HG03097 (cell line): ENCODE data around the gene ZACN.
"Not testable (repeated sequence)": the region's sequence is repeated elsewhere in the genome, so short reads cannot be mapped to it uniquely, and the experiment has no call there.

Experiments used
- ATAC-seq: cut with Tn5 transposase; IDR thresholded peaks from one replicate; pipeline ENCODE4 v1.9.1; 2021; ENCODE audit not compliant: unreplicated experiment, low FRiP score

ZACN gene

DNA sequence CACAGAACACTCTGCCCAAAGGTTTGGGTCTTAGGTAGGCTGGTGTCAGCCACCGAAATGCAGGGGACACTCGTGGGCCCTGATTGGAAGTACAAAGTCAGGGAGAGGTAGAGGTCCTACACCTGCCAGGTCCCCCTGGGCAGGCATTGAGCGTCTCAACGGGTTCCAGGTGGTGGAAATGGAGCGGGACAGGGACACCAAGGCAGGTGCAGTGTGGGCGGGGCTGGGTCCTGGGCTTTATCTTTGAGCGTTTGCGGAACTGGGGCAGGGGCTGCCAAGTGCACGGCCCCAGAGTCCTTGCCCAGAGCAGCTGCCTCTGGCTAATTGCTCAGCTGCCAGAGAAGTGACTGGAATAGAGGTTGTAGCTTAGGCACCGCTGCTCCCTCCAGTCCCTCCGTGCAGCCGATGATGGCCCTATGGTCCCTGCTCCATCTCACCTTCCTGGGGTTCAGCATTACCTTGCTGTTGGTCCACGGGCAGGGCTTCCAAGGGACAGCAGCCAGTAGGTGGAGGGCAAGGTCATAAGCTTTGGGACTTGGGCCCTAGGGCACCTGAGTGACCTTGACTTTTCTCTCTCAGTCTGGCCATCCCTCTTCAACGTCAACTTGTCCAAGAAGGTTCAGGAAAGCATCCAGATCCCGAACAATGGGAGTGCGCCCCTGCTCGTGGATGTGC lies at the start of gene ZACN:
Gene ZACN, plus strand, starts transcription at position 323 of the 675 bp plus-strand sequence. Its CDS starts 83 bp downstream, at position 406.
- no peak for ATAC-seq

DNA sequence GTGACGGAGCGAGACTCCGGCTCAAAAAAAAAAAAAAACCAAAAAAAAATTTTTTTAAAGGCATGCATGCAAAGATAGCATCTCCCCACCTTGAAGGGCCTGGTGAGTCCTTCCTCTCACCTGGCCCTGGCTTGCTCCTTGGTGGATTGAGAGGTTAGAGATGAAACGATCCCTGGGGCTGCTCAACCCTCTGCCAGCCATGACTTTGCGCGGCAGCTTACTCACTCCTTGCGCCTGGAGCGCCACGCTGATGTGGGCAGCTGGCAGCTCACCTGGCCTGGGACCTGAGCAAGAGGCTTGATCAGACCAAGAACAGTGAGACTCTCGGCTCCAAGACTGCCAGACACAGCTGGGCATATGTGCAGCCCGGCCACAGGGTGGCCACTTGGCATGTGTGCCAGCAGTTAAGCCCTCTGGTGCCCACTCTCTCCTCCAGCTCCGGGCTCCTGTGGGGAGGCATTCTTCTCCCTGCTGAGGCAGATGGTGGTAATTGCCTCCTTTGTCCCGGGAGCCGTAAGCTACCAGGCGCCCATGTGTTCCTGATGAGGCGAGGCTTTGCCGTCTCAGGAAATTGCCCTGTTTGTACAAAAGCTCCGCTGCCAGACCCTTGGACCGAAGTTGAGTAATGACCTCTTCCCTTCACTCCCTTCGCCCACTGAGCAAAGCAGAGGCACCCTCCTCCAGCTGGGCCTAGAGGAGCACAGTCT lies 46.8 kb upstream of the ZACN start:
- ATAC-seq = no peak

GRCh38 chr17:76032780-76033108 lies 46.2 kb upstream of the ZACN start:
- ATAC-seq = no peak

DNA sequence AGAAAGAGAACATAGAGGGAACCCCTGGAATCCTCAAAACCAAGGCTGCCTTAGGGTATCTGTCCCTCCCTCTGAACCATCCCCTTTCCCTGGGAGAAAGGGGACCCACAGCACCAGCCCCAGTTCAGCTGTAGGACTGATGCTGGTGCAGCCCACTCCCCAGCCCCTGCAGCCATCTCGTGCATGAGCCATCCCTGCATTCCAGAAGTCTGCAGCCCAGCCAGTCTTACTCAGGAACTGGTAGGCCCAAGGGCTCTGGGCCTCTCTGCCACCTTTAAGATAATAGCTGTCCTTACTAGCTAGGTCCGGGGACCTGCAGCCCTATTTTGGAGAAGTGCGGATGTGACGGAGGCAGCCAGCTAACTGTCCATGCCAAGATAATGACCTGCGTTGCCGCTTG lies 45.8 kb upstream of the ZACN start:
- no peak for ATAC-seq

- ATAC-seq = no peak
These were observed 44.3 kb upstream of the ZACN start for GRCh38 chr17:76034428-76035350.

GRCh38 chr17:76036497-76037261 lies 42.3 kb upstream of the ZACN start:
- ATAC-seq = no peak

DNA sequence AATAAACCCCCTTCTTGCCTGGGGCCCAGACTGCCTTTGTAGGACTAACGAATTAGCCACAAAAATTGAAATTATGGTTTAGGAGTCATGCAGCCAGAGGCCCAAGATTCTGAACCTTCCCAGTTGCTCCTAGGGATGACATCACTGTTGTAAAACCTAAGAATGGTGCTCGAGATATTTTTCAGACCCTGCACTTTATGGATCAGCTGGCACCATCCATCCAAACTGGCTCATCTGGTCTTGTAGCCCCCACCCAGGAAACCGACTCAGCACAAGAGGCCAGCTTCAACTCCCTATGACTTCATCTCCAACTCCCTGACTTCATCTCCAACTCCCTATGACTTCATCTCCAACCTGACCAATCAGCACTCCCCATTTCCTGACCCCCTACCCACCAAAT lies 40.9 kb upstream of the ZACN start:
- ATAC-seq = no peak

- no peak for ATAC-seq
These were observed 39.9 kb upstream of the ZACN start for GRCh38 chr17:76039121-76039520.

DNA sequence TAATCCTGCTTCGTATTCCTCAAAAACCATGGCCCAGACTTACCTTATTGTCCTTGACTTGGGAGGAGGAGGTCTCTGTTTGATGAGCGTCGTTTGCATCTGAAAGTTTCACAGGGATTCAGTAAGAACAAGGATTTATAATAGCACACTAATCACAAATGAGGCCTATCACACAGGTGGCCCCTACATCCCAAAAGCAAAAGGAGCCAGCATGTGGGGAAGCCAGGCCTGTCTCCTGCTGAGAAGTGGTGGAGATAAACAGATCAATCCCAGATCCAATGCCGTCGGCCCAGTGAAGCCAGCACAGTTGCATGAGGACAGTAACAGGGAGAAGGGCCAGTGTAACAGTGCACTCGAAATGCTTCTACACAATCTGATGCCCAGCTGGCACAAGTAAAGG lies 38.6 kb upstream of the ZACN start:
- no peak for ATAC-seq

DNA sequence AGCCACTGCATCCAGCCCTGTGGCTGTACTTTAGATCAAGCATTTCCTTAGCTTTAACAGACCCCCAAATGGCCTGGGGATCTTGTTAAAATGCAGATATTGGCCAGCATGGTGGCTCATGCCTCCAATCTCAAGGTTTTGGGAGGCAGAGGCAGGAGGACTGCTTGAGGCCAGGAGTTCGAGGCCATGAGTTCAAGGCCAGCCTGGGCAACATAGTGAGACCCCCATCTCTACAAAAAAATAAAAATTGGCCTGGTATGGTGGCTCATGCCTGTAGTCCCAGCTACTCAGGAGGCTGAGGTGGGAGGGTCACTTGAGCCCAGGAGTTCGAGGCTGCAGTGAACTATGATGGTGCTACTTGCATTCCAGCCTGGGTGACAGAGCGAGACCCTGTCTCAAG lies 36.1 kb upstream of the ZACN start:
- ATAC-seq = not testable (repeated sequence)

GRCh38 chr17:76044475-76045007 lies 34.4 kb upstream of the ZACN start:
- not testable (repeated sequence) for ATAC-seq

DNA sequence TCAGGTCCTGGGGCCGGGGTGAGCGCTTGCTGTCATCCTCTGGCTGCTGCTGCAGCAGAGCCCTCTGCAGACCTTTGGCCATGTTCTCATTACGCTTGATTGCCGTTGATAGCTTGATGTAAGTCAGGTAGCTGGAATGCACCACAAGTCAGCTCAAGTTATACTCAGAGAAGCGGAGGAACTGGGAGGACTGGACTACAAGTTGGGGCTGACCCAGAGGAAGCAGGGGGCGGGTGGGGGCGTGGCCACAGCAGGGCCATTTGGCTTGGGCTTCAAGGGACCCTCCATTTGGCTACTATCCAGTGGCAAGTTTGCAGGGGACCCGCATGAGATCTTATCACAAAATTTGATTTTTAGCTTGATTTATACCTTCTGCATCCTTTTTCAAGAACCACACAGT lies 32.9 kb upstream of the ZACN start:
- no peak for ATAC-seq

- ATAC-seq = no peak
These were observed 30.9 kb upstream of the ZACN start for GRCh38 chr17:76048025-76048605.

DNA sequence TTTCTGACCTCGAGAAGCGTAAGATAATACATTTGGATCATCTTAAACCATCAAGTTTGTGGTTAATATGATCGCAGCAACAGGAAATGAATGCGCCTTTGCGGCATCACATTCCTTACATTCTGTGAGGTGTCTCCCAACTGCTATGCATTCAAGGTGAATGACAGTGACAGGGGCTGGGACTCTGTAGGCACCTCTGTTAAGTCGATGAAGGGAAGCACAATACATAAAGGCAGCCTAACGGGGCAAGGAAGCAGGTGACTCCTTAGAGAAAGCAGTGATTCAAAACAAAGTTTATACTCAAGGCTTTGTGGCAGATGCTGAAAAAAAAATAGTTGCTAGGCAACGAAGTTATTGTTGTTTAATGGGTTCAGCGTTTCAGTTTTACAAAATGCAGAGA lies 30.3 kb upstream of the ZACN start:
- ATAC-seq = no peak

- ATAC-seq = no peak
These were observed 29.7 kb upstream of the ZACN start for GRCh38 chr17:76049239-76049638.

DNA sequence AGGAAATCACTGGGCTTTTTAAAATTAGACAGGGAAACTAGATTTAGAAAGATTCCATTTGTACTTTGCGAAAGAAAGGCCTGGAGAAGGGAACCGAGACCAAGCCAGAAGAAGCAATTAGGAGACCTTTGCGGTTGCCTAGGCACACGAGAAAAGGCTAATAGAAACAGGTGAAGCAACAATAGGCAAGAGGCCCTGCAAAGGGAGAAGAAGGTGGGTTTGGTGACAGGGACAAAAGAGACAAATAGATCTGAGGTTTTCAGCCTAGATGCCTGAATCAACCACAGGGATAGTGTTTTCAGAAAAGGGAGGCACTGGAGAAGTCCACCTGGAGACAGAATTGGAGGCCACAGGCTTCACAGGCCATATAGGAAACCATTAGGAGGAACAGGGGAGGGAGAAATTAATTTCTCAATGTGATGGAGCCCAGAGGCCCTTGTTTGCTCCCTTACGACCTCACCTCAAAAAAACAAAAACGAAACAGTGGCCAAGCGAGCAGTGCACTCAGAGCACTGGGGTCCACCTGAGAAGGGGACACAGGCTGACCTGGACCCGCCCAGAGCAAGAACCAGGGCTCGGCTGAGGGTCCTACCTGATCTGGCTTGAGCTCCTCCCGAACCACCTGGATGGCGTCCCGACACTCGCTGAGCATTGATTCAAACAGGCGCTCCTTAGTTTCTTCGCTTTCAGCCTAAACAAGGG lies 29.0 kb upstream of the ZACN start:
- ATAC-seq = no peak

- ATAC-seq = no peak
These were observed 28.2 kb upstream of the ZACN start for GRCh38 chr17:76050538-76051467.

- no peak for ATAC-seq
These were observed 27.4 kb upstream of the ZACN start for GRCh38 chr17:76051561-76051960.
